K562 (cell line): Measurements from ENCODE around the gene KLHL15. TPM values are rescaled to one million over a fixed set of nuclear protein-coding genes. Genes with fewer than 3 reads are reported as not detected.
A peak's percentile ranks its signal among the peaks of the same experiment; 100 is the strongest.

Experiments
- GABPB1 ChIP-seq: sonication (generic); formaldehyde crosslinking; IDR thresholded peaks from 2 replicates; pipeline ENCODE4 v1.8.0; 2022; ENCODE audit warnings: mild to moderate bottlenecking, missing genetic modification reagents
- GABPB2 ChIP-seq: fragments of 250-450 bp; sonication (Bioruptor Pico); conservative IDR thresholded peaks from 2 replicates; pipeline ENCODE4 v1.5.1; 2021; ENCODE audit warnings: mild to moderate bottlenecking
- PRMT5 ChIP-seq: sonication (generic); formaldehyde crosslinking; IDR thresholded peaks from 2 replicates; pipeline ENCODE4 v1.5.0; 2020; ENCODE audit warnings: missing genetic modification reagents
- TAF15 ChIP-seq: fragments of 200-400 bp; formaldehyde crosslinking; IDR thresholded peaks from 2 replicates; pipeline ENCODE4 v1.6.1; 2017; ENCODE audit warnings: mild to moderate bottlenecking, low read depth, low read length, moderate library complexity
- ZNF384 ChIP-seq: IDR thresholded peaks from 2 replicates; pipeline ENCODE4 v1.6.1; 2012; ENCODE audit warnings: low read depth, low read length, improper control_type of control experiment
- ZNF586 ChIP-seq: fragments of 450-650 bp; formaldehyde crosslinking; conservative IDR thresholded peaks from 2 replicates; pipeline ENCODE4 v1.4.0; 2020; ENCODE audit warnings: mild to moderate bottlenecking, moderate library complexity
- ZNF707 ChIP-seq: fragments of 250-450 bp; sonication (Bioruptor Pico); conservative IDR thresholded peaks from 2 replicates; pipeline ENCODE4 v1.8.0; 2022; ENCODE audit warnings: inconsistent platforms, mild to moderate bottlenecking, moderate library complexity
- ZNF830 ChIP-seq: fragments of 250-450 bp; sonication (Bioruptor Pico); IDR thresholded peaks from 2 replicates; pipeline ENCODE4 v1.5.0; 2021; ENCODE audit warnings: mild to moderate bottlenecking
- polyA plus RNA-seq, 8 experiments: library from polyadenylated mRNA; depleted of rRNA in 4 of 8; stranded (reverse) in 5 of 8; unstranded in 3 of 8; fragments of >200 nt; fragmentation: Nextera tagmentation in 2 of 8; fragmentation: Illumina TruSeq in 1 of 8; extraction: Ambion mirVana in 2 of 8; extraction: Trizol in 1 of 8; gene quantifications; 2 replicates each; pipeline versions ENCODE4 v1.2.1 to v1.2.3, GENCODE V29; 2011 to 2014; ENCODE audit warnings: inconsistent platforms in 1 of 8, missing spikeins in 1 of 8
- total RNA-seq, 7 experiments: library from RNA; depleted of rRNA in 6 of 7; stranded (reverse); fragments of >200 nt in 6 of 7; fragmentation: Illumina TruSeq in 2 of 7; extraction: Trizol in 2 of 7; gene quantifications; 2 replicates each; pipeline versions ENCODE4 v1.2.1 to v1.2.3, GENCODE V29; 2011 to 2021; ENCODE audit warnings: low replicate concordance in 1 of 7
- TF ChIP-seq, protein P1 (sequence below): fragments of 250-450 bp; sonication (Bioruptor Pico); IDR thresholded peaks from 2 replicates; pipeline ENCODE4 v1.4.0; 2020
- TF ChIP-seq, protein P2 (sequence below): sonication (generic); formaldehyde crosslinking; IDR thresholded peaks from 2 replicates; pipeline ENCODE4 v1.9.0; 2022; ENCODE audit warnings: mild to moderate bottlenecking, missing genetic modification reagents
- TF ChIP-seq, protein P3 (sequence below): fragments of 450-650 bp; formaldehyde crosslinking; IDR thresholded peaks from 2 replicates; pipeline ENCODE4 v1.4.0; 2020; ENCODE audit warnings: mild to moderate bottlenecking
- TF ChIP-seq, protein P4 (sequence below): fragments of 250-450 bp; sonication (Bioruptor Pico); IDR thresholded peaks from 2 replicates; pipeline ENCODE4 v1.5.0; 2022; ENCODE audit warnings: mild to moderate bottlenecking
- TF ChIP-seq, protein P5 (sequence below), 3 experiments: fragments of 200-800 bp in 1 of 3; fragments of 250-450 bp in 1 of 3; fragments of 450-650 bp in 1 of 3; sonication (Bioruptor Pico) in 1 of 3; sonication (Bioruptor generic) in 1 of 3; formaldehyde crosslinking in 1 of 3; IDR thresholded peaks; 2 replicates each; pipeline versions ENCODE4 v1.6.1 to v1.8.0; 2016 to 2022; ENCODE audit warnings: mild to moderate bottlenecking in 2 of 3, missing genetic modification characterization in 2 of 3, missing compliant biosample characterization in 1 of 3, moderate library complexity in 1 of 3

KLHL15 gene
- total and polyA plus RNA-seq, 9 of the 15 experiments (the other 6 are each of a cell fraction or from before 2014, with no cell fraction given) = 3.0 to 12.4 (median 7.6) TPM

DNA sequence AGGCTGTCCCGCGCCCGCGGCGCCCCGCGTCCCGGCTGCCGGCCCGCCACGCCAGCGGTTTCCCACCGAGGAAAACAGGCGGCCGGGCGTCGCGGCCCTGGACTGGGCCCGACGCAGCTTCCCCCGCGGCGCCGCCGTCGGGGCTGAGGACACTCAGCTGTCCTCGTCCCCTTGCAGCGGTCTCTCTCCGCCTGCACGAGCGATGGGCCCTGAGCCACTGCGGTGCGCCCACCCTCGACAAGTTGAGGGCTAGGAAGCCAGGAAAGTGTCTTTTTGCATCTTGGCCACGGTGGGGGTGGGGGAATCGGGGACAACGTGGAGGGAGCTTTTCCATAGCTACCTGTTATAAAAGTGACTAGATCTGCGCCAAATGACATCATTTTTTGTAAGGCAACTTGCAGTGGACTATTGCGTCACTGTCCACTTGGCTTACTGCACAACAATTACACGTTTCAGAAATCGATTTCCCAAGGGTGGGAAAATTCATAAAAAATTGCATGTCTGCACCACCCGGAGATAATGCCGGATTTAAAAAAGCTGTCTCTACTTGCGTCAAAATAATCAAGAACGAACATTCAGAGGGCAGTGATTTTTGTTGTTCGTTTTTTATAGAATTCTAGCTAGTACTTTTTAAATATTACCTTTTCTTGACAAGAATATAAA, 1.1 kb downstream of the KLHL15 start (continued):
- TF ChIP-seq, protein P1, sequence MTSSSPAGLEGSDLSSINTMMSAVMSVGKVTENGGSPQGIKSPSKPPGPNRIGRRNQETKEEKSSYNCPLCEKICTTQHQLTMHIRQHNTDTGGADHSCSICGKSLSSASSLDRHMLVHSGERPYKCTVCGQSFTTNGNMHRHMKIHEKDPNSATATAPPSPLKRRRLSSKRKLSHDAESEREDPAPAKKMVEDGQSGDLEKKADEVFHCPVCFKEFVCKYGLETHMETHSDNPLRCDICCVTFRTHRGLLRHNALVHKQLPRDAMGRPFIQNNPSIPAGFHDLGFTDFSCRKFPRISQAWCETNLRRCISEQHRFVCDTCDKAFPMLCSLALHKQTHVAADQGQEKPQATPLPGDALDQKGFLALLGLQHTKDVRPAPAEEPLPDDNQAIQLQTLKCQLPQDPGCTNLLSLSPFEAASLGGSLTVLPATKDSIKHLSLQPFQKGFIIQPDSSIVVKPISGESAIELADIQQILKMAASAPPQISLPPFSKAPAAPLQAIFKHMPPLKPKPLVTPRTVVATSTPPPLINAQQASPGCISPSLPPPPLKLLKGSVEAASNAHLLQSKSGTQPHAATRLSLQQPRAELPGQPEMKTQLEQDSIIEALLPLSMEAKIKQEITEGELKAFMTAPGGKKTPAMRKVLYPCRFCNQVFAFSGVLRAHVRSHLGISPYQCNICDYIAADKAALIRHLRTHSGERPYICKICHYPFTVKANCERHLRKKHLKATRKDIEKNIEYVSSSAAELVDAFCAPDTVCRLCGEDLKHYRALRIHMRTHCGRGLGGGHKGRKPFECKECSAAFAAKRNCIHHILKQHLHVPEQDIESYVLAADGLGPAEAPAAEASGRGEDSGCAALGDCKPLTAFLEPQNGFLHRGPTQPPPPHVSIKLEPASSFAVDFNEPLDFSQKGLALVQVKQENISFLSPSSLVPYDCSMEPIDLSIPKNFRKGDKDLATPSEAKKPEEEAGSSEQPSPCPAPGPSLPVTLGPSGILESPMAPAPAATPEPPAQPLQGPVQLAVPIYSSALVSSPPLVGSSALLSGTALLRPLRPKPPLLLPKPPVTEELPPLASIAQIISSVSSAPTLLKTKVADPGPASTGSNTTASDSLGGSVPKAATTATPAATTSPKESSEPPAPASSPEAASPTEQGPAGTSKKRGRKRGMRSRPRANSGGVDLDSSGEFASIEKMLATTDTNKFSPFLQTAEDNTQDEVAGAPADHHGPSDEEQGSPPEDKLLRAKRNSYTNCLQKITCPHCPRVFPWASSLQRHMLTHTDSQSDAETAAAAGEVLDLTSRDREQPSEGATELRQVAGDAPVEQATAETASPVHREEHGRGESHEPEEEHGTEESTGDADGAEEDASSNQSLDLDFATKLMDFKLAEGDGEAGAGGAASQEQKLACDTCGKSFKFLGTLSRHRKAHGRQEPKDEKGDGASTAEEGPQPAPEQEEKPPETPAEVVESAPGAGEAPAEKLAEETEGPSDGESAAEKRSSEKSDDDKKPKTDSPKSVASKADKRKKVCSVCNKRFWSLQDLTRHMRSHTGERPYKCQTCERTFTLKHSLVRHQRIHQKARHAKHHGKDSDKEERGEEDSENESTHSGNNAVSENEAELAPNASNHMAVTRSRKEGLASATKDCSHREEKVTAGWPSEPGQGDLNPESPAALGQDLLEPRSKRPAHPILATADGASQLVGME (CRISPR knock-in tag) = no peak
- TF ChIP-seq GABPB1 (CRISPR knock-in tag) = peak; percentile 34
- TF ChIP-seq, protein P2, sequence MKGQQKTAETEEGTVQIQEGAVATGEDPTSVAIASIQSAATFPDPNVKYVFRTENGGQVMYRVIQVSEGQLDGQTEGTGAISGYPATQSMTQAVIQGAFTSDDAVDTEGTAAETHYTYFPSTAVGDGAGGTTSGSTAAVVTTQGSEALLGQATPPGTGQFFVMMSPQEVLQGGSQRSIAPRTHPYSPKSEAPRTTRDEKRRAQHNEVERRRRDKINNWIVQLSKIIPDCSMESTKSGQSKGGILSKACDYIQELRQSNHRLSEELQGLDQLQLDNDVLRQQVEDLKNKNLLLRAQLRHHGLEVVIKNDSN (CRISPR knock-in tag) = no peak
- TF ChIP-seq, protein P3, sequence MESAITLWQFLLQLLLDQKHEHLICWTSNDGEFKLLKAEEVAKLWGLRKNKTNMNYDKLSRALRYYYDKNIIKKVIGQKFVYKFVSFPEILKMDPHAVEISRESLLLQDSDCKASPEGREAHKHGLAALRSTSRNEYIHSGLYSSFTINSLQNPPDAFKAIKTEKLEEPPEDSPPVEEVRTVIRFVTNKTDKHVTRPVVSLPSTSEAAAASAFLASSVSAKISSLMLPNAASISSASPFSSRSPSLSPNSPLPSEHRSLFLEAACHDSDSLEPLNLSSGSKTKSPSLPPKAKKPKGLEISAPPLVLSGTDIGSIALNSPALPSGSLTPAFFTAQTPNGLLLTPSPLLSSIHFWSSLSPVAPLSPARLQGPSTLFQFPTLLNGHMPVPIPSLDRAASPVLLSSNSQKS (CRISPR knock-in tag) = no peak
- no peak for TF ChIP-seq GABPB2 (CRISPR knock-in tag)
- TF ChIP-seq, protein P4, sequence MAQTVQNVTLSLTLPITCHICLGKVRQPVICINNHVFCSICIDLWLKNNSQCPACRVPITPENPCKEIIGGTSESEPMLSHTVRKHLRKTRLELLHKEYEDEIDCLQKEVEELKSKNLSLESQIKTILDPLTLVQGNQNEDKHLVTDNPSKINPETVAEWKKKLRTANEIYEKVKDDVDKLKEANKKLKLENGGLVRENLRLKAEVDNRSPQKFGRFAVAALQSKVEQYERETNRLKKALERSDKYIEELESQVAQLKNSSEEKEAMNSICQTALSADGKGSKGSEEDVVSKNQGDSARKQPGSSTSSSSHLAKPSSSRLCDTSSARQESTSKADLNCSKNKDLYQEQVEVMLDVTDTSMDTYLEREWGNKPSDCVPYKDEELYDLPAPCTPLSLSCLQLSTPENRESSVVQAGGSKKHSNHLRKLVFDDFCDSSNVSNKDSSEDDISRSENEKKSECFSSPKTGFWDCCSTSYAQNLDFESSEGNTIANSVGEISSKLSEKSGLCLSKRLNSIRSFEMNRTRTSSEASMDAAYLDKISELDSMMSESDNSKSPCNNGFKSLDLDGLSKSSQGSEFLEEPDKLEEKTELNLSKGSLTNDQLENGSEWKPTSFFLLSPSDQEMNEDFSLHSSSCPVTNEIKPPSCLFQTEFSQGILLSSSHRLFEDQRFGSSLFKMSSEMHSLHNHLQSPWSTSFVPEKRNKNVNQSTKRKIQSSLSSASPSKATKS (CRISPR knock-in tag) = no peak
- TF ChIP-seq ZNF384 = no peak
- no peak for TF ChIP-seq ZNF830 (CRISPR knock-in tag)
- TF ChIP-seq, protein P5, sequence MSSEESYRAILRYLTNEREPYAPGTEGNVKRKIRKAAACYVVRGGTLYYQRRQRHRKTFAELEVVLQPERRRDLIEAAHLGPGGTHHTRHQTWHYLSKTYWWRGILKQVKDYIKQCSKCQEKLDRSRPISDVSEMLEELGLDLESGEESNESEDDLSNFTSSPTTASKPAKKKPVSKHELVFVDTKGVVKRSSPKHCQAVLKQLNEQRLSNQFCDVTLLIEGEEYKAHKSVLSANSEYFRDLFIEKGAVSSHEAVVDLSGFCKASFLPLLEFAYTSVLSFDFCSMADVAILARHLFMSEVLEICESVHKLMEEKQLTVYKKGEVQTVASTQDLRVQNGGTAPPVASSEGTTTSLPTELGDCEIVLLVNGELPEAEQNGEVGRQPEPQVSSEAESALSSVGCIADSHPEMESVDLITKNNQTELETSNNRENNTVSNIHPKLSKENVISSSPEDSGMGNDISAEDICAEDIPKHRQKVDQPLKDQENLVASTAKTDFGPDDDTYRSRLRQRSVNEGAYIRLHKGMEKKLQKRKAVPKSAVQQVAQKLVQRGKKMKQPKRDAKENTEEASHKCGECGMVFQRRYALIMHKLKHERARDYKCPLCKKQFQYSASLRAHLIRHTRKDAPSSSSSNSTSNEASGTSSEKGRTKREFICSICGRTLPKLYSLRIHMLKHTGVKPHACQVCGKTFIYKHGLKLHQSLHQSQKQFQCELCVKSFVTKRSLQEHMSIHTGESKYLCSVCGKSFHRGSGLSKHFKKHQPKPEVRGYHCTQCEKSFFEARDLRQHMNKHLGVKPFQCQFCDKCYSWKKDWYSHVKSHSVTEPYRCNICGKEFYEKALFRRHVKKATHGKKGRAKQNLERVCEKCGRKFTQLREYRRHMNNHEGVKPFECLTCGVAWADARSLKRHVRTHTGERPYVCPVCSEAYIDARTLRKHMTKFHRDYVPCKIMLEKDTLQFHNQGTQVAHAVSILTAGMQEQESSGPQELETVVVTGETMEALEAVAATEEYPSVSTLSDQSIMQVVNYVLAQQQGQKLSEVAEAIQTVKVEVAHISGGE (CRISPR knock-in tag; IDR thresholded peaks at IDR 0.05) = no peak; a peak in 1 of 6 replicates
- no peak for TF ChIP-seq ZNF707
- no peak for TF ChIP-seq ZNF586 (CRISPR knock-in tag)
- TF ChIP-seq TAF15 = no peak
- TF ChIP-seq PRMT5 (CRISPR knock-in tag) = no peak
